Measurements from ENCODE around the gene GNG13.
"Not testable (repeated sequence)": the region's sequence is repeated elsewhere in the genome, so short reads cannot be mapped to it uniquely, and the experiment has no call there.

GNG13 gene

DNA sequence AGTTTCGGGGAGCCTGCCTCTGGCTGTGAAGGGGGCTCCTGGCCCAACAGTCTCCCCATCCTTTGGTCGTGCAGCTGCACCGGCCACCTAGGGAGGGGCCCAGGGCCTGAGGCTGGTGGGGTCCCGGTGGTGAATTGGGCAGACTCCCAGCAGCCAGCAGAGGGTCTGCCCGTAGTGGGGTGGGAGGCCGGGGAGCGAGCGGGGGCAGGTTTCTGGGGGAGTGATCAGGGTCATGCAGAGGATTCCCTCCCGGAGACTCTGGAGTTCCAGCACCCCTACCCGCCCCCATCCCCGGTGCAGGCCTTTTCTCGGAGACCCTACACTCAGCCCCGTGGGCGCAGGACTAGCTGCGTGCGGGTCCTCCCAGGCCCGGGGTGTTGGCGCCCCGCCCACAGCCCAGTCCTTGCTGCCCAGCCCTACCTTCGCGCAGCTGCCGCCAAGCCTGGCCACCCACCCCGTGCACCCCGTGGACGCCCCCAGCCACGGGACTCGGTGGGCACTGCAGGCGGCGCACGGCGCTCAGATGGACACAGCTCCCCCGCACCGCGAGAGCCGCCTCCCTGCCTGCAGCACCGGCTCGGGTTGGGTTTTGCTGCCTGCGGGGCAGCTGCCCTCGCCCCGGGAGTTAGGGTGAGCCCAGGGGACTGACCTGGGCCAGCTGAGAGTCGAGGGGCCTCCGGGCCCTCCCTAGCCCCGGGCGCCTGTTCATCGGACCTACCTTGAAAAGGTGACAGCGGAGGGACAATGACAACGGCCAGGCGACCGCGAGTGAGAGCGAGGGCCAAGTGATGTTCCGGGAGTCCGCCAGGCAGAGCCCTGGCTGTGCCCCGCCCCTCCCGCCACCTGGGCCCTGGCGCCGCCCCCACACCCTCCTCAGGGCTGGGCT lies at the start of gene GNG13:
TSS of gene GNG13 (minus strand) at position 787 of the 886 bp plus-strand sequence. CDS start 1,657 bp downstream, outside the sequence.
- no peak for DNase-seq

- no peak for DNase-seq
These were observed 48.1 kb upstream of the GNG13 start for GRCh38 chr16:848510-849253.

DNA sequence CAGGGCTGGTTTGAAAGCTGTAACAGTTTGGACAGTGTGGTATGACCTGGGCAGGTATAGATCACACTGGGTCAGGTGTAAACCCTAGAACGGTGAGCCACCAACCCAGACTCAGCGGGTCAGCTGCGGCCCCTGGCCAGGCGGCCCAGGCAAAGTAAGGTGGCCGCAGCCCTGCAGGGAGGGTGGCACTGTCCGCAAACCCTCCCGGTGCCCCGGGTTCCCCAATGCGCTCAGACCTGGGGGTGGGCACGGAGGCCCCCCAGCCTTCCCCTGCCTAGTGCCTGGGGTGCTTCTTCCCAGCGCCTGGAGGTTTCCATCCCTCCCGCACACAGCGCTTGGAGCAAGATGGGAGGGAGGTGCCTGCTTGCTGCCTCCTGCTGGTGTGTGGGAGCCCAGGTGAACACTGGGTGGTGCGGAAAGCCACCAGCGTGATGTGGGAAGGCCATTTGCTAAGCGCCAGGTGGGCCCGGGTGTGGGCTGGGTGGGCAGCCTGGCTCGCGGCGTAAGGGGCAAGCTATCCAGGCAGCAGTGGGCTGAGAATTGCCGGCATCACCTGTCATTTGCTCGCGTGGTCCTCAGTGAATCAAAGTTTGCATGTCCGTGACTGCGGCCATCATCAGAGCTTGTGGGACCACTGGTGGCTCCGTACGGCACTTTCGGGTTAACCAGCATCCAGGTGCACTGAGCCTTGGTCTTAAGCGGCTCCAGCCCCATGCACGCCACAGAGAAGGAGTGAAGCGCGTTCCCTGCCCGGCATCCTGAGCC lies 47.3 kb upstream of the GNG13 start:
- DNase-seq, result no peak

GRCh38 chr16:847151-847550 lies 46.6 kb upstream of the GNG13 start:
- no peak for DNase-seq

- no peak for DNase-seq
These were observed 44.8 kb upstream of the GNG13 start for GRCh38 chr16:845351-845745.

DNA sequence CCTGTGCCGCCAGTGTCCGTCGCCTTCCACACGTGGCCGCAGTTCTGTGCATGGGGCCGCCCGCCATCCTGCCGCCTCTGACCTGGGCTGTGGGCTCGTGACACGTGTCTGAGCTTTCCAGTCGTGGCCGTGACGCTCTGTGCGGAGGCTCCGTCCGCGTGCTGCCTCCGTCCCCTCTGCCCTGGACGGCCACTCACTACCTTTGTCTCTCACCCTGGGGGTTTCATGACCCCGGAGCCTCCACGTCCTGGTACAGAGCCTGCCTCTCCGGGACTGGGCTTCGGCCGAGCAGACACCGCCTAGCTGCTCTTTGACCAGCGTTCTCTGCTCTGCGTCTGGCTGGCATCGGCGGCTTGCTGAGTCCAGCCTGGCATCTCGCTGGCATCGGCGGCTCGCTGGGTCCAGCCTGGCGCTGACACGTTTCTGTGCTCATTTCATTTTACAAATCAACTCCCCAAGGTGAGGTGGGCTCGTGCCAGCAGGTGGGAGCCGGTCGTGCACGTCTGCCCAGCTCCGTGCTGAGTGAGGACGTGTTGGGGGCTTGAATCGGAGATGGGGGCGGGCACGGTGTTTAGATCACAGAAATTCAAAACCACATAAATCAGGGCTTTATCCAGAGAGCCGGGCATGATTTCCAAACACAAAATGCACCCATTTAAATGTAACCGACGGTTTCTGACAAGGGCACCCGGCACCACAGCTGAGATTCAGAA lies 44.3 kb upstream of the GNG13 start:
- DNase-seq, result no peak

- DNase-seq, result no peak
These were observed 43.2 kb upstream of the GNG13 start for GRCh38 chr16:843771-844170.

DNA sequence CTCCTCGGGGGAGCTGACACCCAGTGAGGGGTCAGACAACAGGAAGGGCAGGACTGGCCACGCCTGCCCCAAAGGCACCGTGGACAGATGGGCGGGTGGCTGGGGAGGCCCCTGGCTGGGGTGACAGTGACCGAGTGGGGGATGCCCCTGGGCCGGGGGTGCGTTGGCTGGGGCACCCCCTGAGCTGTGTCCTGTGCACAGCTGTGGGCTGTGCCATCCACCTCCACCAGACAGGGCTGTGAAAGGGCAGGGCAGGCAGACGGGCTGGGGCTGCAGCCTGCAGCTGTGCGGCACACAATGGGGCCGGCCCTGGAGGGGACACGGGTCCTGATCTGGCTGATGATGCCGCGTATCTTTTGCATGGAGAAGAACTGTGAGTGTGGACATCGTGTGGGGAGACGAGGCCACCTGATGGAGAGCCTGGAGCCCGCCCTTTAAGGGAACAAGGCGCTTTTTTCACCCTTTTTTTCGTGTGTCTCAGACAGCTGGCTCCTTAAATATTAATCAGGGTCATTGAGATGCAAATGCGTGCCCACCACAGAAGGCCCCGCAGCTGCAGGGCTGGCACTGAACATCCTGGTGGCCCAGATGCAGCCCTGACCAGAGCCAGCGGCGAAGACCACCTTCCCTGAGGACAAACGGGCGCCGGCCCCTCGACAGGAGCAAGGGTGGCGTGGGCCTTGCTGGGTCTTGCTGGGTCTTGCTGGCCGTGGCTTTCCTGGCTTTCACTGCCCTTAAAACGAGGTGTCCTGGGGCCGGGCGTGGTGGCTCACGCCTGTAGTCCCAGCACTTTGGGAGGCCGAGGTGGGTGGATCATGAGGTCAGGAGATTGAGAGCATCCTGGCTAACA lies 42.4 kb upstream of the GNG13 start:
- DNase-seq, result no peak

DNA sequence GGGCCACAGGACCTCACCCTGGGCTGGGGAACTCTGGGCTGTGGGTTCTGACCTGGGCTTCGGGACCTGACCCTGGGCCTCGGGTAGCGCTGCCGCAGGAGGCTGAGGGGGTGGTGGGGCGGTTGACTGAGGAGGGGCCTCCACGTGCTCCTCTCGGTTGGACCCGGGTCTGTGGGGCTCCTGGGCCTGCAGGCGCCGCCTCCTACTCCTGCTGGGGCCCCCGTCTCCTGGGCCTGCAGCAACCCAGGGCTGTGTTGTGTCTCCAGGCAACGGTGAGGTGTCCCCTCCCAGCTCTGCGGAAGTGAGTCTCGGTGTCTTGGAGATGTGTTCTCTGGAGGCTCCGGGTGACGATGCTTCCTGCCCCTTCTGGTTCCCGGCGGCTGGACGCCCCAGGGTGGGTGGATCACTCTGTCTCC lies 41.5 kb upstream of the GNG13 start:
- no peak for DNase-seq

DNA sequence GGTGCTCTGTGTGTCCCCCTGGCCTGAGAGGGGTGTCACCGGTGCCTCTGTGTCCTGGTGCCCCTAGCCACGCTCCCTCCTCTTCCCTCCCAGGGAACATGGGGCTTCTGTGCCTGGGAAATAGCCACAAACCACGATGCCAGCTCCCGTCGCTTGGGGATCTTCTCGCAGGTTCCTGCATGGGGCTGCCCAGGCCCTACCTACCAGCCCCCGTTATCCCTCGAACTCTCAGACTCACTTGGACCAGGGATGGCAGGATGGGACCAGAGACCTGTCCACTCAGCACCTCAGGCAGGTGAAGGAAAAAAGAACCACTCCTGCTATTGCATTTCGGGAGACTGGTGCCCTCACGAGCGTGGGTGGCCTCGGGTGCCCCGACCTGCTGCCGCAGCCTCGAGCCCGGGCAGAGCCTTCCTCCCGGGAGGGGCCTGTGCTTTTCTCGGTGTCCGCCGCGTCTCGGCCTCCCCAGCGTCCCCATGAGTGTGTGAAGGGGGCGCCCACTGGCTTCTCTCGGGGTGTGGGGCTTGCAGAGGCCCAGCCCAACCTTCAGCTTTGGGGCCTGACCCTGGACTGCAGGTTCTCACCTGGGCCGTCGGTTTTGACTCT lies 41.0 kb upstream of the GNG13 start:
- no peak for DNase-seq

DNA sequence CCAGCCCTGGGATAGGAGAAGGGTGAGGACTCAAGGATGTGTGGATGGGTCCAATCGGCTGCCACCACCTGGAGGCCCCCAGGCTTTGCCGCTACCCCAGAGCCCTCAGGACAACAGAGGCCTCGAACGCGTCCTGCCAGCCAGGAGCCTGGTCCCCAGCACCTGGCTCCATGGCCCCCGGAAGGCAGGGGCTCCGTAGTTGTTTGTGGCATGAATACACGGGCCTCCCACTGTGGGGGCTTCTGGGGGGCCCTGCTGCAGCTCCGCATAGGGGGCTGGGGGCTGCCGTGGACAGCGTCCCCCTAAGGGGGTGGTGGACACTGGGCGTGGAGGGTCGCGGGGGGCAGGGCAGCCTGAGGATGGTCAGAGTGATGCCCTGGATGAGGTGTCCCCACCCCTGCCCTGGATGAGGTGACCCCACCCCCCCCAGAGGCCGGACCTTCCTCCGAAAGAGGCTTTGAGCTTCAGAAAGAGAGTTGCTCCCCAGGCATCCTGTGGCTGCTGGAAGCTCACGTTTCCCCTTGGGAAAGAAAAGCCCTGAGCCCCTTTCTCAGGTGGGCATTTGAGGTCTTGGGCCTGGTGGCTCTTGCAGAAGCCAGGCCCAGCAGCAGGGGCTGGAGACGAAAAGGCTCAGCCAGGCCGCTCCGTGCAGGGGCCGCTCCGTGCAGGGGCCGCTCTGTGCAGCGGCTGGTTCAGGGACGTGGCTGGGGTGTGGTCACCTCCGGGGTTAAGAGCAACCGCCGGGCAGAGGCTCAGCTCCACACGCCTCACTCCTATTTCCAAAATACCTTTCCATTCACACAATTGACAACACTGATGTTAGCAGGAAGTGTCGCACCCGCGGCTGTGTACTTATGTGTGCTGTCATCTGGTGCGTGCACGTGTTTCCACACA lies 40.3 kb upstream of the GNG13 start:
- no peak for DNase-seq

- DNase-seq, result no peak
These were observed 39.3 kb upstream of the GNG13 start for GRCh38 chr16:839643-840408.

- no peak for DNase-seq
These were observed 38.2 kb upstream of the GNG13 start for GRCh38 chr16:838741-839140.

- not testable (repeated sequence) for DNase-seq
These were observed 36.3 kb upstream of the GNG13 start for GRCh38 chr16:836822-837221.

DNA sequence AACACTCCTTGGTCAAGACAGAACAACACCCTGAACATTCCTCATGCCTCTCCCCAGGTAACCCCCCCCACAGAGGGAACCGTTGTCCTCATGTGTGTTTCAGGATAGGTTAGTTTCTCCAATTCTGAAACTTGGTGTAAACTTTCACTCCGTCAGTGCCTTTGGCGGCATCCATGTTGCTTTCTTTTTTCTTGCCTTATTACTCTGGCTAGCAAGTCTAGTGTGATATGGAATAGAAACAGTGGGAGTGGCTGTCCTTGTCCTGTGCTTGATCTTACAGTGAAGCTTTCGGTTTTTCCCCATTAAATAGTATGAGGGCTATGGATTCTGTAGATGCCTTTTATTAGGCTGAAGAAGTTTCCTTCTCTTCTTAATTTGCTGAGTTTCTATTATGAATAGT lies 35.7 kb upstream of the GNG13 start:
- DNase-seq, result no peak

GRCh38 chr16:835373-835772 lies 34.8 kb upstream of the GNG13 start:
- DNase-seq, result no peak

DNA sequence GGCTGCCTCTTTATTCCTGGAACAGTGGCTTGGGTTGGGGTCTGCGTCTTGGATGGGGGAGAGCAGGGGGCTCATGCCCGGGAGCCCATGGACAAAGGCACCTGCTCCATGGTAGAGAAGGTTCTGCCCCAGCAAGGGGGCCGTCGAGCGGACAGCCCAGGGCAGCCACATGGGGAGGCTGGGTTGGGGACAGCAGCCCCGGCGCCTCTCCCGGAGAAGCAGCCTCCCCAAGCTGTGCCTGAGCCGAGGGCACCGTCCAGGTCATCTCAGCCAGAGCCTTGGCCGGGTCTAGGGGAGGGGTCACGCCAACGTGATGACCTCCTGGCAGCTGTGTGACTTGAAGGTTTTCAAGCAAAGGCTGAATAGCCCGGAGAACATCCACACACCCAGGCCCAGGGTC lies 32.9 kb upstream of the GNG13 start:
- DNase-seq, result no peak

DNA sequence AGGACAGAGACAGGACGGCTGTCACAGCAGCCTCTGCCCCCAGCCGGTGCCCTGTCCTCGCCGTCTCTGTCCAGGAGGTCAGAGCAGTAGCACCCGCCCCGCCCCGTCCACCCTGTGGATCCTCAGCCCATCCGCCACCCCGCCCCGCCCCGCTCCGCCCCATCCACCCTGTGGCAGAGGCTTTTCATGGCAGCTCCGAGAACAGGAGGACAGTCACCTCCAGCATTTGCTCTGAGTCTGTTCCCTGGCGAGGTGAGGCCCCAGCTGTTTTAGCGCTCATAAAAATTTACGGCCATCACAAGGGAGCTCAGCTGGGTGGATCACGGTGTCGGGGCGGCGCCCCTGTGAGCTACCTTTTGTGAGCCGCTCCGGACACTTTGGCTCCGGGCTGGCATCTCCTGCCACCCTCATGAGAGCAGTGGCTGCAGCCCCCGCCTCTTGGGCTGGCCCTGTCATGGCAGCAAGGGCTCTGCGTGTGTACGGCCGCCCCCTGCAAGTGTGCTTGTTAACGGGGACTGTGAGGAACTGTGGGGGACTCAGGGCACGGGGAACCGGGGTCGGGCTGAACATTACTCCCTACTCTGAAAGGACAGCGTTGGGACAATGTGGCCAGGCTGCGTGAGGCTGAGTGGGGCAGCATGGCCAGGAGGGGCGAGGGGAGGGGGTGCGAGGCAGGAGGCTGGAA lies 32.3 kb upstream of the GNG13 start:
- no peak for DNase-seq

Data from stimulated activated naive CD4-positive, alpha-beta T cell (primary cell).